ENCODE results near the gene CCDC183. TPM values are rescaled to one million over a fixed set of nuclear protein-coding genes. Genes with fewer than 3 reads are reported as not detected.

Gene CCDC183
- total and polyA plus RNA-seq, 10 of the 15 experiments (the other 5 are each of a cell fraction or from before 2014, with no cell fraction given) = 0.04 to 1.2 (median 0.55) TPM; not detected in 5

DNA sequence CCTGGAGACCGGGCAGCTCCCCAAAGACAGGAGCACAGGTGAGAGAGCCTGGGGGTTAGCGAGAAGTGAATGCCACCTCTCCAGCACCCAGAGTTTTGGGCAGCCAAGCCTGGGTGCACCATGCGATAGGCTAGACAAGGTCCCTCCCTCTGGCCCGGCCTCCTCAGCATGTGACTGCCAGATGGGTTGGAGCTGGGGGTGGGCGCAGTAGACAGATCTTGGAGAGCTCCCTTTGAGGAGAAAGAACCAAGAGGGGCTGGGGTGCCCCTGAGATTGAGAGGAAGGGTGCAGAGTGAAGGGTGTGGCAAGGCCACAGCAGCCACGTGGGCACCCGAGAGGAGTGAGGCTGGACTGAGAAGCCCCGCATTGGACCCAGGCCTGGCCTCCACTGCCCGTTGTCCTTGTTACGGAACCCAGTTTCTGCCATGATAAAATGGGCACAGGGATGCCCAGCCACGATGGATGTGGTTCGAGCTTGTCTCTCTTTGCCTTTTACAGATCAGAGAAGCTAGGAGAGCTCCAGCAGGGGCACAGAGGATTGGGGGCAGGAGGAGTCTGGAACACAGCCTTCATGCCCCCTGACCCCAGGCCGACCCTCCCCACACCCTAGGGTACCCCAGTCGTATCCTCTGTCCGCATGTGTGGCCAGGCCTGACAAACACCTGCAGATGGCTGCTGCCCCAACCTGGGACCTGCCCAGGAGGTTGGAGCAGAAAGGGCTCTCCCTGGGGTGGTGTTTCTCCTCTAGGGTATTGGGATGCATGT is 3.6 kb upstream of the CCDC183 start:
- peak overlapping the region; percentile 65 for H3K4me2 ChIP-seq (ENCODE audit: control insufficient read depth, insufficient read depth)
- CTCF ChIA-PET = interaction anchor here (0.8 to 3.3 kb wide), 17 partner anchors 8 to 305 kb away, joined by 3 to 27 read pairs (median 5); partner anchors contain the start of gene AJM1
- 67% methylated on average over 15 of the region's 15 CpGs for WGBS (ENCODE audit: insufficient coverage, insufficient replicate concordance, low lambda C conversion rate, missing lambda C conversion rate)
- peaks cover 2% of the 10 kb centered on the region; the same call in 1 of the 2 replicates for H4K20me1 ChIP-seq (ENCODE audit: control insufficient read depth, insufficient read depth)
- FAIRE-seq (no peak), ATAC-seq (no peak), DNase-seq (ENCODE audit: low read depth, low spot score) (no peak)
- peak overlapping the region; percentile 55; the same call in 1 of the 2 replicates for H3K9ac ChIP-seq (ENCODE audit: control insufficient read depth, insufficient read depth, low read length)
- H3K4me1 ChIP-seq (ENCODE audit: control insufficient read depth, insufficient read depth, low read length) = peaks cover 10% of the 10 kb centered on the region
- H3K27me3 ChIP-seq (replicated peaks in 1 of 2; ENCODE audit: control insufficient read depth in 2 of 2, insufficient read depth in 2 of 2, low read length in 1 of 2) = no peaks in the 10 kb centered on the region
- no TSS peak for BruUV-seq (replicated peaks)
- TF ChIP-seq BHLHE40 (IDR thresholded peaks at IDR 0.05; ENCODE audit: borderline replicate concordance in 1 of 2, low read depth in 2 of 2, low read length in 1 of 2) = no peak
- TF ChIP-seq ZNF384 (IDR thresholded peaks at IDR 0.05; ENCODE audit: borderline replicate concordance, low read depth, low read length) = no peak
- TF ChIP-seq ZNF217 (IDR thresholded peaks at IDR 0.05) = no peak
- no peak for TF ChIP-seq ETV6 (conservative IDR thresholded peaks at IDR 0.05 in 1 of 2, IDR thresholded peaks at IDR 0.05 in 1 of 2; ENCODE audit: borderline replicate concordance in 1 of 2, low read depth in 1 of 2)
- TF ChIP-seq MEF2B (IDR thresholded peaks at IDR 0.05; ENCODE audit: partially characterized antibody, poor library complexity, severe bottlenecking) = no peak
- TF ChIP-seq RAD51 (IDR thresholded peaks at IDR 0.05) = no peak
- no peak for TF ChIP-seq IKZF1 (conservative IDR thresholded peaks at IDR 0.05)
- no peak for TF ChIP-seq NFIC (IDR thresholded peaks at IDR 0.05; ENCODE audit: low read depth, low read length)
- TF ChIP-seq E2F8 (IDR thresholded peaks at IDR 0.05; ENCODE audit: low read depth, partially characterized antibody) = no peak
- TF ChIP-seq BCLAF1 (IDR thresholded peaks at IDR 0.05) = no peak
- TF ChIP-seq ASH2L (IDR thresholded peaks at IDR 0.05; ENCODE audit: borderline replicate concordance, low read depth) = no peak
- no peaks in the 10 kb centered on the region for H3K9me3 ChIP-seq (replicated peaks; ENCODE audit: control insufficient read depth, insufficient read depth, low read length)
- H3K79me2 ChIP-seq (ENCODE audit: control insufficient read depth, insufficient read depth, low read length) = peaks cover 2% of the 10 kb centered on the region; the same call in 1 of the 2 replicates
- SMC1A ChIA-PET (ENCODE audit: uncharacterized antibody, unreplicated experiment) = interaction anchor here (0.7 to 1.0 kb wide), 2 partner anchors 50 to 243 kb away, joined by 3 read pairs; partner anchors contain the start of gene AJM1
- H3K27ac ChIP-seq (ENCODE audit: control insufficient read depth, insufficient read depth) = peak overlapping the region; percentile 24; the same call in 1 of the 2 replicates
- RAD21 ChIA-PET (ENCODE audit: unreplicated experiment) = interaction anchor here (0.8 to 1.2 kb wide), 2 partner anchors 50 to 242 kb away, joined by 3 to 4 read pairs; no protein-coding TSS in a partner anchor
- H3K4me3 ChIP-seq = peak overlapping the region; percentile 77
- intact Hi-C loops (cut with micrococcal nuclease; ENCODE audit: unreplicated experiment) = loop anchor here (10.0 kb wide), 1 partner anchor 152 kb away; the partner anchor contains the start of genes C8G and FBXW5
- in situ Hi-C loops (cut with MboI) = no loop called here
- H3K36me3 ChIP-seq (ENCODE audit: control insufficient read depth in 2 of 2, insufficient read depth in 2 of 2, low read length in 1 of 2) = no peaks in the 10 kb centered on the region
- POLR2A ChIA-PET = interaction anchor here (0.5 to 1.0 kb wide), 5 partner anchors 8 to 630 kb away, joined by 3 to 5 read pairs (median 3); no protein-coding TSS in a partner anchor
- H2AFZ ChIP-seq (ENCODE audit: control insufficient read depth, low read depth, low read length) = no peak overlapping the region
